B cell (primary cell): ENCODE results near the gene SLC36A1. TPM values are rescaled to one million over a fixed set of nuclear protein-coding genes. Genes with fewer than 3 reads are reported as not detected.

Experiments
- ATAC-seq: fragments of 200-7000 bp; cut with Tn5 transposase; one replicate; pipeline ENCODE4 v1.10.0; 2021; ENCODE audit warnings: low read depth, mild to moderate bottlenecking, moderate number of reproducible peaks, moderate library complexity
- CTCF ChIA-PET: fragments of 350-600 bp; sonication (Branson Sonifier 250); formaldehyde crosslinking; loops from one replicate; lab custom pipeline; 2021; ENCODE audit warnings: antibody characterized with exemption, inconsistent platforms; lab: Charles Lee
- POLR2A ChIA-PET: fragments of 350-600 bp; sonication (Branson Sonifier 250); formaldehyde crosslinking; loops from one replicate; lab custom pipeline; 2021; ENCODE audit warnings: antibody characterized with exemption; lab: Charles Lee
- DNase-seq: peaks from one replicate; pipeline ENCODE4 v3.0.0; 2013
- H2AFZ ChIP-seq: 2 replicates; pipeline ENCODE4 v1.6.1; 2012; ENCODE audit warnings: mild to moderate bottlenecking, low read depth, low read length; ENCODE audit not compliant: insufficient read depth, poor library complexity, severe bottlenecking
- H3K27ac ChIP-seq, 2 donors: 1 replicate in 1 of 2; 2 replicates in 1 of 2; pipeline ENCODE4 v1.5.1; 2012 to 2013; ENCODE audit warnings: low read length in 2 of 2, mild to moderate bottlenecking in 2 of 2, moderate library complexity in 1 of 2
- H3K27me3 ChIP-seq, 4 experiments: fragments of 200-600 bp in 1 of 4; sonication (generic) in 1 of 4; replicated peaks in 1 of 4; 1 replicate in 2 of 4; 2 replicates in 2 of 4; pipeline versions ENCODE4 v1.6.1 to v1.7.0; 2013 to 2016; ENCODE audit warnings: low read length in 3 of 4, mild to moderate bottlenecking in 2 of 4, mixed read lengths in 1 of 4, moderate library complexity in 1 of 4; ENCODE audit not compliant: insufficient read depth in 4 of 4, control insufficient read depth in 3 of 4; ENCODE audit errors: control extremely low read depth in 1 of 4
- H3K36me3 ChIP-seq, 2 experiments: replicated peaks in 1 of 2; 1 replicate in 1 of 2; 2 replicates in 1 of 2; pipeline versions ENCODE4 v1.6.1 to v1.7.1; 2013; ENCODE audit warnings: low read length in 1 of 2; ENCODE audit not compliant: insufficient read depth in 2 of 2, control insufficient read depth in 1 of 2; ENCODE audit errors: control extremely low read depth in 1 of 2, extremely low read depth in 1 of 2
- H3K4me1 ChIP-seq, 2 donors: fragments of 200-600 bp in 1 of 2; sonication (generic) in 1 of 2; 1 replicate in 1 of 2; 2 replicates in 1 of 2; pipeline versions ENCODE4 v1.5.1 to v1.6.1; 2013 to 2017; ENCODE audit warnings: low read length in 2 of 2; ENCODE audit not compliant: control insufficient read depth in 2 of 2, insufficient read depth in 2 of 2
- H3K4me2 ChIP-seq: replicated peaks from 2 replicates; pipeline ENCODE3; 2012; ENCODE audit warnings: mild to moderate bottlenecking, low read depth, low read length; ENCODE audit not compliant: poor library complexity, severe bottlenecking
- H3K4me3 ChIP-seq, 5 experiments: fragments of 200-600 bp in 1 of 5; sonication (generic) in 1 of 5; 1 replicate in 3 of 5; 2 replicates in 2 of 5; pipeline versions ENCODE4 v1.5.1 to v1.7.0; 2011 to 2016; ENCODE audit warnings: low read length in 4 of 5, mild to moderate bottlenecking in 4 of 5, low read depth in 2 of 5, control low read depth in 1 of 5, moderate library complexity in 1 of 5; ENCODE audit not compliant: insufficient read depth in 1 of 5; ENCODE audit errors: control extremely low read depth in 1 of 5, extremely low read depth in 1 of 5
- H3K79me2 ChIP-seq: fragments of 200-600 bp; sonication (generic); one replicate; pipeline ENCODE4 v1.6.0; 2016; ENCODE audit warnings: low read length; ENCODE audit not compliant: control insufficient read depth, insufficient read depth
- H3K9ac ChIP-seq: fragments of 200-600 bp; sonication (generic); 2 replicates; pipeline ENCODE4 v1.6.1; 2017; ENCODE audit warnings: mild to moderate bottlenecking, low read length, moderate library complexity
- H3K9me3 ChIP-seq, 3 donors: one replicate each; pipeline versions ENCODE4 v1.6.1 to v1.7.1; 2013; ENCODE audit warnings: low read length in 2 of 3; ENCODE audit not compliant: control insufficient read depth in 2 of 3, insufficient read depth in 1 of 3; ENCODE audit errors: control extremely low read depth in 1 of 3
- H4K20me1 ChIP-seq: 2 replicates; pipeline ENCODE4 v1.6.0; 2012; ENCODE audit warnings: mild to moderate bottlenecking, low read length; ENCODE audit not compliant: insufficient read depth, control insufficient read depth, poor library complexity, severe bottlenecking
- H3K27ac Mint-ChIP-seq: one replicate; pipeline ENCODE4 v1.8.0; 2021; ENCODE audit warnings: mixed read lengths
- H3K27me3 Mint-ChIP-seq: one replicate; pipeline ENCODE4 v1.8.0; 2021; ENCODE audit warnings: mixed read lengths
- H3K4me1 Mint-ChIP-seq: one replicate; pipeline ENCODE4 v1.8.0; 2021; ENCODE audit warnings: mixed read lengths
- H3K4me3 Mint-ChIP-seq: one replicate; pipeline ENCODE4 v1.8.0; 2021; ENCODE audit warnings: mixed read lengths
- H3K9me3 Mint-ChIP-seq: one replicate; pipeline ENCODE4 v1.8.0; 2022; ENCODE audit warnings: mixed read lengths; ENCODE audit not compliant: insufficient read depth
- CTCF ChIP-seq: fragments of 200-600 bp; IDR thresholded peaks from one replicate; pipeline ENCODE4 v1.8.0; 2022; ENCODE audit warnings: antibody characterized with exemption, mild to moderate bottlenecking
- EZH2 ChIP-seq: IDR thresholded peaks from 2 replicates; pipeline ENCODE4 v1.6.1; 2012; ENCODE audit warnings: borderline replicate concordance, low read depth, mild to moderate bottlenecking, moderate library complexity, low read length; ENCODE audit not compliant: insufficient read depth, poor library complexity, severe bottlenecking
- WGBS: methylation state at CpG from one replicate; pipeline ENCODE4 v1.1.5; 2013; ENCODE audit warnings: missing lambda C conversion rate; ENCODE audit not compliant: insufficient coverage; 5-methylcytosine and 5-hydroxymethylcytosine counted together
- intact Hi-C: fragments of 100-400 bp; cut with micrococcal nuclease; formaldehyde crosslinking; loops from one replicate; pipeline ENCODE4 v1.10.0; 2022
- polyA plus RNA-seq: library from polyadenylated mRNA; depleted of rRNA; stranded (reverse); fragments of >200 nt; gene quantifications from 2 replicates; pipeline ENCODE4 v1.2.3, GENCODE V29; 2012
- total RNA-seq, 2 donors: library from RNA; stranded (reverse); fragments of 120-200 nt in 1 of 2; gene quantifications; 1 replicate in 1 of 2; 2 replicates in 1 of 2; pipeline versions ENCODE4 v1.2.3 to v1.2.4, GENCODE V29; 2013 to 2022

Gene SLC36A1
- total and polyA plus RNA-seq, 2 donors (not counting 1 experiment from before 2014, with no cell fraction given): 4.0 to 15.1 TPM

- CTCF ChIA-PET: interaction anchor here (1.2 to 3.0 kb wide), 5 partner anchors 10 to 293 kb away, joined by 3 to 59 read pairs (median 4); no protein-coding TSS in a partner anchor
- H2AFZ ChIP-seq: no peak overlapping the region
- DNase-seq: no peak
- Mint-ChIP-seq H3K27me3 (peaks cover 13% of the 10 kb centered on the region), H3K27ac (no peak overlapping the region), H3K9me3 (no peaks in the 10 kb centered on the region), H3K4me3 (peak overlapping the region; percentile 93), H3K4me1 (peaks cover 25% of the 10 kb centered on the region)
- POLR2A ChIA-PET: no interaction called here
- no peaks in the 10 kb centered on the region for H3K36me3 ChIP-seq
- H3K27me3 ChIP-seq: peaks cover 0 to 7% (median 2%) of the 10 kb centered on the region in 4 experiments
- H4K20me1 ChIP-seq: peaks cover 4% of the 10 kb centered on the region
- H3K9me3 ChIP-seq: no peaks in the 10 kb centered on the region
- no peak overlapping the region for H3K9ac ChIP-seq
- TF ChIP-seq EZH2 (no peak), CTCF (no peak)
- intact Hi-C loops: loop anchor here (5.0 to 10.0 kb wide), 4 partner anchors 192 to 394 kb away; partner anchors contain the start of genes ANXA6 and ATOX1
- 86% methylated on average over 4 of the region's 7 CpGs for WGBS
- no peak overlapping the region for H3K4me3 ChIP-seq
- no peak overlapping the region for H3K4me2 ChIP-seq
- peaks cover 30% of the 10 kb centered on the region for H3K79me2 ChIP-seq
- no peak overlapping the region for H3K27ac ChIP-seq
- H3K4me1 ChIP-seq: peaks cover 11 to 12% of the 10 kb centered on the region in 2 donors
- no peak for ATAC-seq
Measured at GRCh38 chr5:151449297-151449696, 1.9 kb downstream of the SLC36A1 start.

GRCh38 chr5:151449839-151450238, 2.4 kb downstream of the SLC36A1 start:
- Histone ChIP-seq H2AFZ (no peak overlapping the region), H4K20me1 (peaks cover 4% of the 10 kb centered on the region), H3K27ac (no peak overlapping the region), H3K4me1 (peaks cover 11 to 12% of the 10 kb centered on the region in 2 donors), H3K4me3 (no peak overlapping the region), H3K9me3 (no peaks in the 10 kb centered on the region), H3K79me2 (peaks cover 30% of the 10 kb centered on the region), H3K27me3 (peaks cover 0 to 6% (median 2%) of the 10 kb centered on the region in 4 experiments), H3K9ac (no peak overlapping the region), H3K36me3 (no peaks in the 10 kb centered on the region), H3K4me2 (no peak overlapping the region)
- intact Hi-C loops: loop anchor here (5.0 to 10.0 kb wide), 4 partner anchors 193 to 395 kb away; partner anchors contain the start of genes ANXA6 and ATOX1
- WGBS: 98% methylated on average over 5 of the region's 5 CpGs
- ATAC-seq (no peak), DNase-seq (no peak)
- ChIA-PET POLR2A (no interaction called here), CTCF (interaction anchor here (1.2 to 3.0 kb wide), 2 partner anchors 9 to 22 kb away, joined by 3 to 19 read pairs; no protein-coding TSS in a partner anchor)
- Mint-ChIP-seq H3K27ac (no peak overlapping the region), H3K4me1 (peaks cover 25% of the 10 kb centered on the region), H3K27me3 (peaks cover 11% of the 10 kb centered on the region), H3K9me3 (no peaks in the 10 kb centered on the region), H3K4me3 (peak overlapping the region; percentile 14)
- TF ChIP-seq CTCF (no peak), EZH2 (no peak)
